K562 (cell line): ENCODE results near the gene TTLL10. TPM values are rescaled to one million over a fixed set of nuclear protein-coding genes. Genes with fewer than 3 reads are reported as not detected.

Experiments used
- ATAC-seq: fragments of 200-7000 bp; cut with Tn5 transposase; 3 replicates; pipeline ENCODE4 v1.9.1; 2020; ENCODE audit warnings: moderate library complexity
- BruUV-seq: library from RNA; stranded (reverse); fragments of 400-500 nt; replicated peaks from 2 replicates; lab custom pipeline; 2021; lab: Mats Ljungman, UMichigan
- CTCF ChIA-PET: fragments of 300-600 bp; formaldehyde crosslinking; extraction: SDS; loops from one replicate; lab custom pipeline; 2021; ENCODE audit warnings: low intra/inter-chr PET ratio; lab: Yijun Ruan, JAX
- POLR2A ChIA-PET: fragments of 300-600, 350-650 bp; sonication (Branson Sonifier 250); formaldehyde crosslinking; extraction: SDS; loops from one replicate; lab custom pipeline; 2021; ENCODE audit warnings: antibody characterized with exemption, inconsistent platforms; lab: Yijun Ruan, JAX
- DNase-seq, 4 experiments: peaks; one replicate each; pipeline versions ENCODE4 v3.0.0 to v3.0.0-alpha.2; 2011 to 2018; ENCODE audit warnings: low spot score in 3 of 4, mixed read lengths in 3 of 4; ENCODE audit errors: extremely low read depth in 1 of 4
- FAIRE-seq: peaks from 2 replicates; lab custom pipeline; 2011; peaks lifted over from hg19 to GRCh38; lab: Jason Lieb, UNC
- H2AFZ ChIP-seq: 2 replicates; pipeline ENCODE4 v1.6.0; 2011; ENCODE audit warnings: low read depth, low read length, control low read depth, inconsistent platforms
- H3K27ac ChIP-seq: fragments of 200-600 bp; 3 replicates; pipeline ENCODE4 v1.8.0; 2011; ENCODE audit warnings: low read depth, mild to moderate bottlenecking, control low read depth, inconsistent platforms, low read length, moderate library complexity, mixed read lengths; ENCODE audit errors: extremely low read depth
- H3K27me3 ChIP-seq, 2 experiments: fragments of 300-600 bp in 1 of 2; 2 replicates in 1 of 2; 3 replicates in 1 of 2; pipeline versions ENCODE4 v1.6.0 to v1.8.0; 2011; ENCODE audit warnings: inconsistent platforms in 2 of 2, low read length in 2 of 2, mild to moderate bottlenecking in 1 of 2, mixed read lengths in 1 of 2, moderate library complexity in 1 of 2; ENCODE audit not compliant: control insufficient read depth in 2 of 2, insufficient read depth in 2 of 2
- H3K36me3 ChIP-seq: fragments of 300-600 bp; 3 replicates; pipeline ENCODE4 v1.8.0; 2011; ENCODE audit warnings: mild to moderate bottlenecking, low read length, inconsistent platforms; ENCODE audit not compliant: control insufficient read depth, insufficient read depth
- H3K4me1 ChIP-seq, 2 experiments: fragments of 200-600 bp in 1 of 2; replicated peaks in 1 of 2; 2 replicates in 1 of 2; 3 replicates in 1 of 2; pipeline versions ENCODE4 v1.5.1 to v1.8.0; 2011; ENCODE audit warnings: inconsistent platforms in 2 of 2, low read length in 2 of 2, mild to moderate bottlenecking in 1 of 2, mixed read lengths in 1 of 2, moderate library complexity in 1 of 2; ENCODE audit not compliant: control insufficient read depth in 2 of 2, insufficient read depth in 2 of 2
- H3K4me2 ChIP-seq: 2 replicates; pipeline ENCODE4 v1.6.1; 2011; ENCODE audit warnings: low read length, control low read depth, inconsistent platforms, mixed read lengths; ENCODE audit not compliant: insufficient read depth
- H3K4me3 ChIP-seq: fragments of 200-600 bp; sonication (generic), shearing (Covaris generic); 2 replicates; pipeline ENCODE4 v1.5.1; 2016; ENCODE audit warnings: control low read depth, inconsistent platforms
- H3K79me2 ChIP-seq: fragments of 200-600 bp; 3 replicates; pipeline ENCODE4 v1.8.0; 2011; ENCODE audit warnings: low read length, inconsistent platforms; ENCODE audit not compliant: control insufficient read depth, insufficient read depth
- H3K9ac ChIP-seq, 2 experiments: 2 replicates each; pipeline versions ENCODE4 v1.6.0 to v1.6.1; 2011; ENCODE audit warnings: low read depth in 2 of 2, low read length in 2 of 2, control low read depth in 1 of 2, inconsistent platforms in 1 of 2, mild to moderate bottlenecking in 1 of 2, mixed read lengths in 1 of 2; ENCODE audit not compliant: insufficient read depth in 1 of 2
- H3K9me1 ChIP-seq: one replicate; pipeline ENCODE4 v1.6.0; 2011; ENCODE audit warnings: inconsistent platforms, mild to moderate bottlenecking, low read length, moderate library complexity; ENCODE audit not compliant: control insufficient read depth, insufficient read depth
- H3K9me3 ChIP-seq: replicated peaks from 2 replicates; pipeline ENCODE4 v1.5.1; 2011; ENCODE audit warnings: low read depth, low read length, inconsistent platforms; ENCODE audit not compliant: control insufficient read depth, insufficient read depth
- H4K20me1 ChIP-seq: replicated peaks from 2 replicates; pipeline ENCODE4 v1.6.1; 2011; ENCODE audit warnings: low read length, inconsistent platforms, mixed read lengths; ENCODE audit not compliant: control insufficient read depth, insufficient read depth
- BRD9 ChIP-seq: fragments of 450-650 bp; IDR thresholded peaks from 2 replicates; pipeline ENCODE4 v1.6.1; 2018; ENCODE audit warnings: low read depth; ENCODE audit not compliant: partially characterized antibody
- ESRRA ChIP-seq: fragments of 450-650 bp; IDR thresholded peaks from 2 replicates; pipeline ENCODE4 v1.6.1; 2014; ENCODE audit warnings: low read depth, mild to moderate bottlenecking, moderate library complexity, borderline replicate concordance
- ETV1 ChIP-seq: fragments of 450-650 bp; conservative IDR thresholded peaks from 2 replicates; pipeline ENCODE4 v1.6.1; 2016; ENCODE audit warnings: missing genetic modification characterization, control low read depth, low read depth, missing compliant biosample characterization
- SLC30A9 ChIP-seq: fragments of 250-450 bp; sonication (Bioruptor Pico); IDR thresholded peaks from 2 replicates; pipeline ENCODE4 v1.8.0; 2022; ENCODE audit warnings: mild to moderate bottlenecking, moderate library complexity
- SMC3 ChIP-seq: conservative IDR thresholded peaks from 2 replicates; pipeline ENCODE4 v1.6.1; 2011; ENCODE audit warnings: low read depth, low read length, improper control_type of control experiment; ENCODE audit not compliant: insufficient read depth
- ZNF121 ChIP-seq: sonication (generic); formaldehyde crosslinking; conservative IDR thresholded peaks from 2 replicates; pipeline ENCODE4 v1.8.0; 2022; ENCODE audit warnings: missing genetic modification reagents
- WGBS: fragments of 100-300 bp; shearing (Covaris generic); methylation state at CpG from one replicate; pipeline ENCODE4 v1.1.6; 2016; ENCODE audit warnings: low coverage, mixed read lengths; ENCODE audit not compliant: insufficient coverage; ENCODE audit errors: missing lambda C conversion rate; 5-methylcytosine and 5-hydroxymethylcytosine counted together
- in situ Hi-C: fragments of 300-500 bp; cut with MboI; formaldehyde crosslinking; loops from 4 replicates; pipeline ENCODE4 v1.15.0; 2018; ENCODE audit warnings: inconsistent platforms, mixed read lengths
- intact Hi-C: fragments of 100-400 bp; cut with micrococcal nuclease; formaldehyde crosslinking; loops from 2 replicates; pipeline ENCODE4 v1.14.2; 2022
- polyA plus RNA-seq, 8 experiments: library from polyadenylated mRNA; depleted of rRNA in 4 of 8; stranded (reverse) in 5 of 8; unstranded in 3 of 8; fragments of >200 nt; fragmentation: Nextera tagmentation in 2 of 8; fragmentation: Illumina TruSeq in 1 of 8; extraction: Ambion mirVana in 2 of 8; extraction: Trizol in 1 of 8; gene quantifications; 2 replicates each; pipeline versions ENCODE4 v1.2.1 to v1.2.3, GENCODE V29; 2011 to 2014; ENCODE audit warnings: inconsistent platforms in 1 of 8, missing spikeins in 1 of 8
- total RNA-seq, 7 experiments: library from RNA; depleted of rRNA in 6 of 7; stranded (reverse); fragments of >200 nt in 6 of 7; fragmentation: Illumina TruSeq in 2 of 7; extraction: Trizol in 2 of 7; gene quantifications; 2 replicates each; pipeline versions ENCODE4 v1.2.1 to v1.2.3, GENCODE V29; 2011 to 2021; ENCODE audit warnings: low replicate concordance in 1 of 7
- TF ChIP-seq, protein P1 (sequence below): fragments of 450-650 bp; formaldehyde crosslinking; IDR thresholded peaks from 2 replicates; pipeline ENCODE4 v1.4.0; 2022; ENCODE audit warnings: missing genetic modification characterization
- TF ChIP-seq, protein P2 (sequence below): sonication (generic); formaldehyde crosslinking; IDR thresholded peaks from 2 replicates; pipeline ENCODE4 v1.8.0; 2022; ENCODE audit warnings: missing genetic modification reagents, mild to moderate bottlenecking, borderline replicate concordance
- TF ChIP-seq, protein P3 (sequence below): fragments of 450-650 bp; IDR thresholded peaks from 2 replicates; pipeline ENCODE4 v1.6.1; 2016; ENCODE audit warnings: missing biosample characterization, missing genetic modification characterization

The TTLL10 gene
- total and polyA plus RNA-seq, 9 of the 15 experiments (the other 6 are each of a cell fraction or from before 2014, with no cell fraction given): not detected

DNA sequence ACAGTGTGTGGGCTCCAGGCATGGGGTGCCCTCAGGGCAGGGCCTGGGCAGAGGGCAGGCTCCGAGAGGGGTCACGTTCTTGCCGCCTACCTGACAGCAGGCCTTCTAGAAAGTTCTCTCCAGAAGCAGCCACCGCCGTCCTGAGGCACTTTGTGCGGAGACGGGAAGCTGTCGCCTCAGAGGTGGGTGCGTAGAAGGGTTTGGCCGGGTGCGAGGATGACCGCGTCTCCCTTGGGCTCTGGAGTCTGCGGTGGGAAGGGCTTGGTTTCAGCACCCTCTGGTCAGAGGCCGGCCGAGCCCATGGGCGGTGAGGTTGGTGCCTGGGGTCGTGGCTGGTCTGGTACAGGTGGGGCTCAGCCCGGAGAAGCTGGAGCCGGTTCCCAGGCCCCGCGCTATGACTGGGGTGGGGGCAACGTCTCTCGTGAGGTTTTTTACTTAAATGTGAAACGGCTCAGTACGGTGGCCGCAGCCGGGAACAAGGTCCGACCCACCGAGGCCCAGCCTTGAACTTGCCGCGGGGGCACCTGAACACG, 10.1 kb upstream of the TTLL10 start (continued):
- TF ChIP-seq, protein P1, sequence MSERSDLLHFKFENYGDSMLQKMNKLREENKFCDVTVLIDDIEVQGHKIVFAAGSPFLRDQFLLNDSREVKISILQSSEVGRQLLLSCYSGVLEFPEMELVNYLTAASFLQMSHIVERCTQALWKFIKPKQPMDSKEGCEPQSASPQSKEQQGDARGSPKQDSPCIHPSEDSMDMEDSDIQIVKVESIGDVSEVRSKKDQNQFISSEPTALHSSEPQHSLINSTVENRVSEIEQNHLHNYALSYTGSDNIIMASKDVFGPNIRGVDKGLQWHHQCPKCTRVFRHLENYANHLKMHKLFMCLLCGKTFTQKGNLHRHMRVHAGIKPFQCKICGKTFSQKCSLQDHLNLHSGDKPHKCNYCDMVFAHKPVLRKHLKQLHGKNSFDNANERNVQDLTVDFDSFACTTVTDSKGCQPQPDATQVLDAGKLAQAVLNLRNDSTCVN: no peak
- TF ChIP-seq SMC3 (no peak), BRD9 (no peak)

DNA sequence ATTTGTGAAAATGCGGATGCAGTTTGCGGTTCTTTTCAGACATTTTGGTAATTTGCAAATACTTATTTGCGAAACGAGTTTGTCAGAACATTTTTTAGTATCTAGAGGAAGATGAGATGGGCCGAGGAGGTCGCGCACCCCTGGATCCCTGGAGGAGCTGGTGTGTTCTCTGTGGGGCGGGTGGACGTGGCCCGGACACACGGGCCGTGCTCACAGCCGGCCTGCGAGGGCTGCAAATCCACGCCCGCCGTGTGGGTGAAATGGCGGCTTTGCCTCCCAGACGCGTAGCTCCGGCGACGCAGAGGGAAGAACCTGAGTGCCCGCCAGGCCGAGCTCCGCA, 9.3 kb upstream of the TTLL10 start:
- Histone ChIP-seq H3K4me2 (no peak overlapping the region), H3K27ac (no peak overlapping the region), H3K79me2 (no peaks in the 10 kb centered on the region), H3K9ac (no peak overlapping the region), H3K9me1 (no peaks in the 10 kb centered on the region), H2AFZ (no peak overlapping the region), H3K4me1 (peaks cover 0 to 90% of the 10 kb centered on the region in 2 experiments; a peak in 2 of 5 replicates), H3K36me3 (no peaks in the 10 kb centered on the region), H4K20me1 (no peaks in the 10 kb centered on the region; the same call in 1 of the 2 replicates), H3K4me3 (no peak overlapping the region)
- 67% methylated on average over 26 of the region's 26 CpGs for WGBS
- BruUV-seq: no TSS peak
- FAIRE-seq: no peak
- POLR2A ChIA-PET: interaction anchor here (0.7 kb wide), 1 partner anchor 1769 kb away, joined by 4 read pairs; no protein-coding TSS in a partner anchor
- in situ Hi-C loops: no loop called here
- no peak for DNase-seq
- intact Hi-C loops: no loop called here
- TF ChIP-seq SLC30A9 (CRISPR knock-in tag): no peak
- TF ChIP-seq ETV1 (tag): no peak
- TF ChIP-seq, protein P2, sequence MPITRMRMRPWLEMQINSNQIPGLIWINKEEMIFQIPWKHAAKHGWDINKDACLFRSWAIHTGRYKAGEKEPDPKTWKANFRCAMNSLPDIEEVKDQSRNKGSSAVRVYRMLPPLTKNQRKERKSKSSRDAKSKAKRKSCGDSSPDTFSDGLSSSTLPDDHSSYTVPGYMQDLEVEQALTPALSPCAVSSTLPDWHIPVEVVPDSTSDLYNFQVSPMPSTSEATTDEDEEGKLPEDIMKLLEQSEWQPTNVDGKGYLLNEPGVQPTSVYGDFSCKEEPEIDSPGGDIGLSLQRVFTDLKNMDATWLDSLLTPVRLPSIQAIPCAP (CRISPR knock-in tag): no peak
- no peak for TF ChIP-seq ZNF121 (CRISPR knock-in tag)
- no peak for TF ChIP-seq ESRRA
- TF ChIP-seq, protein P3, sequence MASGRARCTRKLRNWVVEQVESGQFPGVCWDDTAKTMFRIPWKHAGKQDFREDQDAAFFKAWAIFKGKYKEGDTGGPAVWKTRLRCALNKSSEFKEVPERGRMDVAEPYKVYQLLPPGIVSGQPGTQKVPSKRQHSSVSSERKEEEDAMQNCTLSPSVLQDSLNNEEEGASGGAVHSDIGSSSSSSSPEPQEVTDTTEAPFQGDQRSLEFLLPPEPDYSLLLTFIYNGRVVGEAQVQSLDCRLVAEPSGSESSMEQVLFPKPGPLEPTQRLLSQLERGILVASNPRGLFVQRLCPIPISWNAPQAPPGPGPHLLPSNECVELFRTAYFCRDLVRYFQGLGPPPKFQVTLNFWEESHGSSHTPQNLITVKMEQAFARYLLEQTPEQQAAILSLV (tag): no peak
- TF ChIP-seq, all 486 proteins: peak for 0
- H3K9me3 ChIP-seq: no peaks in the 10 kb centered on the region
- H3K27me3 ChIP-seq: peaks cover 59 to 71% of the 10 kb centered on the region in 2 experiments
- CTCF ChIA-PET: no interaction called here
- ATAC-seq: no peak
